ENCODE measurements around the gene SFSWAP. TPM values are rescaled to one million over a fixed set of nuclear protein-coding genes. Genes with fewer than 3 reads are reported as not detected.

Gene SFSWAP
- polyA plus RNA-seq, 1 donor from 2014 or later: 56.6 TPM

GRCh38 chr12:131745706-131746105, 34.8 kb downstream of the SFSWAP start:
- Histone ChIP-seq H3K79me2 (replicated peaks; ENCODE audit: insufficient read depth, low read length) (no peaks in the 10 kb centered on the region), H3K9me2 (ENCODE audit: insufficient read depth, low read length) (no peaks in the 10 kb centered on the region), H2AFZ (ENCODE audit: low read depth, low read length) (no peak overlapping the region), H3K9ac (ENCODE audit: low read length) (no peak overlapping the region), H3K36me3 (ENCODE audit: insufficient read depth, low read length) (peaks cover 8% of the 10 kb centered on the region), H3K4me3 (ENCODE audit: low read length) (no peak overlapping the region), H3K27me3 (ENCODE audit: insufficient read depth, low read depth, low read length) (no peaks in the 10 kb centered on the region), H4K20me1 (ENCODE audit: insufficient read depth) (no peaks in the 10 kb centered on the region), H3F3A (ENCODE audit: insufficient read depth, low read length, poor library complexity, severe bottlenecking) (no peaks in the 10 kb centered on the region), H3K27ac (ENCODE audit: low read length) (no peak overlapping the region), H3K4me2 (ENCODE audit: low read length) (no peak overlapping the region), H3K9me3 (ENCODE audit: low read length) (peaks cover 2% of the 10 kb centered on the region)
- TF ChIP-seq POLR2AphosphoS5 (IDR thresholded peaks at IDR 0.05) (no peak), EP300 (conservative IDR thresholded peaks at IDR 0.05; ENCODE audit: poor library complexity, severe bottlenecking) (no peak), EZH2 (IDR thresholded peaks at IDR 0.05; ENCODE audit: borderline replicate concordance, insufficient read depth, low read length, poor library complexity, severe bottlenecking) (no peak), RAD21 (conservative IDR thresholded peaks at IDR 0.05) (no peak)

- H3K9ac ChIP-seq (ENCODE audit: low read length): no peak overlapping the region
- H3K27ac ChIP-seq (ENCODE audit: low read length): no peak overlapping the region
- H3K36me3 ChIP-seq (ENCODE audit: insufficient read depth, low read length): peaks cover 8% of the 10 kb centered on the region
- no peaks in the 10 kb centered on the region for H3F3A ChIP-seq (ENCODE audit: insufficient read depth, low read length, poor library complexity, severe bottlenecking)
- no peaks in the 10 kb centered on the region for H3K27me3 ChIP-seq (ENCODE audit: insufficient read depth, low read depth, low read length)
- H4K20me1 ChIP-seq (ENCODE audit: insufficient read depth): no peaks in the 10 kb centered on the region
- H3K4me3 ChIP-seq (ENCODE audit: low read length): no peak overlapping the region
- H2AFZ ChIP-seq (ENCODE audit: low read depth, low read length): no peak overlapping the region
- H3K4me2 ChIP-seq (ENCODE audit: low read length): no peak overlapping the region
- no peaks in the 10 kb centered on the region for H3K79me2 ChIP-seq (replicated peaks; ENCODE audit: insufficient read depth, low read length)
- peaks cover 2% of the 10 kb centered on the region for H3K9me3 ChIP-seq (ENCODE audit: low read length)
- TF ChIP-seq TAF1 (IDR thresholded peaks at IDR 0.05; ENCODE audit: low read depth): no peak
- no peak for TF ChIP-seq EZH2 (IDR thresholded peaks at IDR 0.05; ENCODE audit: borderline replicate concordance, insufficient read depth, low read length, poor library complexity, severe bottlenecking)
- no peaks in the 10 kb centered on the region for H3K9me2 ChIP-seq (ENCODE audit: insufficient read depth, low read length)
Measured at GRCh38 chr12:131747276-131748177, 36.6 kb downstream of the SFSWAP start.

DNA sequence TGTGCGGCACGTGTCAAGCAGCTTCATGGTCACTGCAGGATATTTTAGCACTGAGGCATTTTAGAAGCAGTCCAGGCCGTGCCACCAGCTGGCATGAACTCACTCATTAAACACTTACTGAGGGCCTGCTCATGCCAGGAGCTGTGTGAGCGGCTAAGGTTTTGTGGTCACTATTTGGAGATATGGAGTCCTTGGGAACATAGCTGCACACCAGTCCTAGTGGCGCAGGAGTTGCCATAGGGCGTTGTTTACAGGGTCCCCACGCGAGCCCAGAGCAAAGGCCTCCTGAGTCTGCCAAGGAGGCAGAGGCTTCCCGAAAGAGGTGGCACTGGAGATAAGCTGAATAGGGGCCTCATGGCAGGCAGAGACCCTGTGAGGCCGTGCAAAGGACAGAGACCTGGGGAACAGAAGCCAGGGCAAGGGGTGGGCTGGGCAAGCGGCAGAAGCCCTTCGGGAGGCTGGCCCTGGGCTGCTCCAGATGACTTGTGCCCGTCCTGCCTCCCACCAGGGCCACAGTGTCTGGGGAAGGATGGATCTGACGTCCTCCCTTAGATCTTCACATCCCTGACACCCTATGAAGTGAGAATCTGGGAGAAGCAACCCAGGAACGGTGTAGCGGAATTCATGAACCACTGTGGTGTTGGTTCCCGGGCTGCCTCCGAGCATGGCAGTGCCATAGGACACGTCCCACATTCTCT, 38.9 kb downstream of the SFSWAP start:
- Histone ChIP-seq H2AFZ (ENCODE audit: low read depth, low read length) (no peak overlapping the region), H3K36me3 (ENCODE audit: insufficient read depth, low read length) (peaks cover 11% of the 10 kb centered on the region), H3K9ac (ENCODE audit: low read length) (no peak overlapping the region), H3K4me3 (ENCODE audit: low read length) (no peak overlapping the region), H3K27me3 (ENCODE audit: insufficient read depth, low read depth, low read length) (no peaks in the 10 kb centered on the region), H3K27ac (ENCODE audit: low read length) (no peak overlapping the region), H3K9me2 (ENCODE audit: insufficient read depth, low read length) (no peaks in the 10 kb centered on the region), H4K20me1 (ENCODE audit: insufficient read depth) (no peaks in the 10 kb centered on the region), H3F3A (ENCODE audit: insufficient read depth, low read length, poor library complexity, severe bottlenecking) (no peaks in the 10 kb centered on the region), H3K9me3 (ENCODE audit: low read length) (no peaks in the 10 kb centered on the region), H3K79me2 (replicated peaks; ENCODE audit: insufficient read depth, low read length) (no peaks in the 10 kb centered on the region), H3K4me2 (ENCODE audit: low read length) (no peak overlapping the region)
- TF ChIP-seq EP300 (conservative IDR thresholded peaks at IDR 0.05; ENCODE audit: poor library complexity, severe bottlenecking) (no peak), EZH2 (IDR thresholded peaks at IDR 0.05; ENCODE audit: borderline replicate concordance, insufficient read depth, low read length, poor library complexity, severe bottlenecking) (no peak), MXI1 (conservative IDR thresholded peaks at IDR 0.05; ENCODE audit: poor library complexity, severe bottlenecking) (no peak), SMC3 (conservative IDR thresholded peaks at IDR 0.05; ENCODE audit: poor library complexity) (no peak), POLR2AphosphoS5 (IDR thresholded peaks at IDR 0.05) (no peak), CTCF (IDR thresholded peaks at IDR 0.05; ENCODE audit: poor library complexity, severe bottlenecking) (no peak), RAD21 (conservative IDR thresholded peaks at IDR 0.05) (no peak)
- TF ChIP-seq, protein P1, sequence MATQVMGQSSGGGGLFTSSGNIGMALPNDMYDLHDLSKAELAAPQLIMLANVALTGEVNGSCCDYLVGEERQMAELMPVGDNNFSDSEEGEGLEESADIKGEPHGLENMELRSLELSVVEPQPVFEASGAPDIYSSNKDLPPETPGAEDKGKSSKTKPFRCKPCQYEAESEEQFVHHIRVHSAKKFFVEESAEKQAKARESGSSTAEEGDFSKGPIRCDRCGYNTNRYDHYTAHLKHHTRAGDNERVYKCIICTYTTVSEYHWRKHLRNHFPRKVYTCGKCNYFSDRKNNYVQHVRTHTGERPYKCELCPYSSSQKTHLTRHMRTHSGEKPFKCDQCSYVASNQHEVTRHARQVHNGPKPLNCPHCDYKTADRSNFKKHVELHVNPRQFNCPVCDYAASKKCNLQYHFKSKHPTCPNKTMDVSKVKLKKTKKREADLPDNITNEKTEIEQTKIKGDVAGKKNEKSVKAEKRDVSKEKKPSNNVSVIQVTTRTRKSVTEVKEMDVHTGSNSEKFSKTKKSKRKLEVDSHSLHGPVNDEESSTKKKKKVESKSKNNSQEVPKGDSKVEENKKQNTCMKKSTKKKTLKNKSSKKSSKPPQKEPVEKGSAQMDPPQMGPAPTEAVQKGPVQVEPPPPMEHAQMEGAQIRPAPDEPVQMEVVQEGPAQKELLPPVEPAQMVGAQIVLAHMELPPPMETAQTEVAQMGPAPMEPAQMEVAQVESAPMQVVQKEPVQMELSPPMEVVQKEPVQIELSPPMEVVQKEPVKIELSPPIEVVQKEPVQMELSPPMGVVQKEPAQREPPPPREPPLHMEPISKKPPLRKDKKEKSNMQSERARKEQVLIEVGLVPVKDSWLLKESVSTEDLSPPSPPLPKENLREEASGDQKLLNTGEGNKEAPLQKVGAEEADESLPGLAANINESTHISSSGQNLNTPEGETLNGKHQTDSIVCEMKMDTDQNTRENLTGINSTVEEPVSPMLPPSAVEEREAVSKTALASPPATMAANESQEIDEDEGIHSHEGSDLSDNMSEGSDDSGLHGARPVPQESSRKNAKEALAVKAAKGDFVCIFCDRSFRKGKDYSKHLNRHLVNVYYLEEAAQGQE (IDR thresholded peaks at IDR 0.05; ENCODE audit: borderline replicate concordance): no peak

Data from neural cell (in vitro differentiated cells).